HL-60 (cell line): ENCODE data around the gene DBN1.

Experiments used
- DNase-seq, 2 experiments: peaks; one replicate each; pipeline ENCODE4 v3.0.0-alpha.2; 2010 to 2020; ENCODE audit warnings: low read depth in 1 of 2, low spot score in 1 of 2
- H3K27ac ChIP-seq: fragments of 250-450 bp; sonication (Bioruptor Pico); replicated peaks from 2 replicates; pipeline ENCODE4 v1.5.1; 2020; ENCODE audit warnings: mild to moderate bottlenecking, moderate library complexity
- H3K27me3 ChIP-seq: fragments of 250-450 bp; sonication (Bioruptor Pico); 2 replicates; pipeline ENCODE4 v1.5.1; 2021; ENCODE audit warnings: mild to moderate bottlenecking, moderate library complexity; ENCODE audit not compliant: insufficient read depth, poor library complexity, severe bottlenecking
- H3K4me3 ChIP-seq: replicated peaks from 2 replicates; pipeline ENCODE4 v1.5.1; 2011; ENCODE audit warnings: mild to moderate bottlenecking, control low read depth, low read length; ENCODE audit not compliant: insufficient read depth
- GABPA ChIP-seq: IDR thresholded peaks from 2 replicates; pipeline ENCODE4 v1.6.1; 2012; ENCODE audit warnings: low read depth
- POLR2AphosphoS5 ChIP-seq: IDR thresholded peaks from 2 replicates; pipeline ENCODE4 v1.6.1; 2012; ENCODE audit warnings: low read depth
- SPI1 ChIP-seq: IDR thresholded peaks from 2 replicates; pipeline ENCODE4 v1.6.1; 2012; ENCODE audit warnings: low read depth, mild to moderate bottlenecking, borderline replicate concordance
- TF ChIP-seq, protein P1 (sequence below): IDR thresholded peaks from 2 replicates; pipeline ENCODE4 v1.6.1; 2012; ENCODE audit warnings: low read depth; ENCODE audit not compliant: insufficient replicate concordance
- TF ChIP-seq, protein P2 (sequence below): IDR thresholded peaks from one replicate; pipeline ENCODE4 v1.5.1; 2011; ENCODE audit warnings: low read length, control low read depth, inconsistent platforms; ENCODE audit not compliant: insufficient read depth

Gene DBN1

DNA sequence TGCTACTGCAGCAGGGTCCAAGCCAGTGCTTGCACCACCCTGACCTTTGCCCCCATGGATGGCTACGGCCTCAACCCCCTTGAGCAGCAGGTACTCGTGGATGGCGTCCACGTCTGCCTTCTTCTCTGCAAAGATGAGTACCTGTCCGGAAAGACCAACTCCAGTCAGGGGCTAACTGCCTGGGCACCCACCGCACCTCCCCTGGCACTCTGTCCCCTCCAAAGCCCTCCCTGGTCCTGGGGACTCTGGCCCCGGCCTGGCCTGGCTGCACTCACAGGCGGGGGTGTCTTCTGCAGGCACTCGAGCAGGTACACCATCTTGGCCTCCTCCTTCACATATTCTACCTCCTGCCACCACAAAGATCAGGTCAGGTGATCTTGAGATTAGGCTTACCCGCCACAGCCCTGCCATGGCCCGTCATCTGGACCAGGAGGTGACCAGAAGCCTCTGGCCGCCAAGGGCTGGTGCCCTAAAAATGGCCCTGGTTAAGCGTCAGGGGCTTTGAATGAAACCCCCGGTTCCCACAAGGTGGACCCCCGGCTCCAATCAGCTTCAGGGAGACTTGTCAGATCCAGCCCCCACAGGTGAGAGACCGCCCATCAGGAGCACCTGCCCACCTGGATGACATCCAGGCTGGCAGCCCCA lies 39.4 kb upstream of the DBN1 start:
- TF ChIP-seq POLR2AphosphoS5 (no peak), SPI1 (no peak), GABPA (no peak)
- TF ChIP-seq, protein P1, sequence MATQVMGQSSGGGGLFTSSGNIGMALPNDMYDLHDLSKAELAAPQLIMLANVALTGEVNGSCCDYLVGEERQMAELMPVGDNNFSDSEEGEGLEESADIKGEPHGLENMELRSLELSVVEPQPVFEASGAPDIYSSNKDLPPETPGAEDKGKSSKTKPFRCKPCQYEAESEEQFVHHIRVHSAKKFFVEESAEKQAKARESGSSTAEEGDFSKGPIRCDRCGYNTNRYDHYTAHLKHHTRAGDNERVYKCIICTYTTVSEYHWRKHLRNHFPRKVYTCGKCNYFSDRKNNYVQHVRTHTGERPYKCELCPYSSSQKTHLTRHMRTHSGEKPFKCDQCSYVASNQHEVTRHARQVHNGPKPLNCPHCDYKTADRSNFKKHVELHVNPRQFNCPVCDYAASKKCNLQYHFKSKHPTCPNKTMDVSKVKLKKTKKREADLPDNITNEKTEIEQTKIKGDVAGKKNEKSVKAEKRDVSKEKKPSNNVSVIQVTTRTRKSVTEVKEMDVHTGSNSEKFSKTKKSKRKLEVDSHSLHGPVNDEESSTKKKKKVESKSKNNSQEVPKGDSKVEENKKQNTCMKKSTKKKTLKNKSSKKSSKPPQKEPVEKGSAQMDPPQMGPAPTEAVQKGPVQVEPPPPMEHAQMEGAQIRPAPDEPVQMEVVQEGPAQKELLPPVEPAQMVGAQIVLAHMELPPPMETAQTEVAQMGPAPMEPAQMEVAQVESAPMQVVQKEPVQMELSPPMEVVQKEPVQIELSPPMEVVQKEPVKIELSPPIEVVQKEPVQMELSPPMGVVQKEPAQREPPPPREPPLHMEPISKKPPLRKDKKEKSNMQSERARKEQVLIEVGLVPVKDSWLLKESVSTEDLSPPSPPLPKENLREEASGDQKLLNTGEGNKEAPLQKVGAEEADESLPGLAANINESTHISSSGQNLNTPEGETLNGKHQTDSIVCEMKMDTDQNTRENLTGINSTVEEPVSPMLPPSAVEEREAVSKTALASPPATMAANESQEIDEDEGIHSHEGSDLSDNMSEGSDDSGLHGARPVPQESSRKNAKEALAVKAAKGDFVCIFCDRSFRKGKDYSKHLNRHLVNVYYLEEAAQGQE: no peak
- TF ChIP-seq, protein P2, sequence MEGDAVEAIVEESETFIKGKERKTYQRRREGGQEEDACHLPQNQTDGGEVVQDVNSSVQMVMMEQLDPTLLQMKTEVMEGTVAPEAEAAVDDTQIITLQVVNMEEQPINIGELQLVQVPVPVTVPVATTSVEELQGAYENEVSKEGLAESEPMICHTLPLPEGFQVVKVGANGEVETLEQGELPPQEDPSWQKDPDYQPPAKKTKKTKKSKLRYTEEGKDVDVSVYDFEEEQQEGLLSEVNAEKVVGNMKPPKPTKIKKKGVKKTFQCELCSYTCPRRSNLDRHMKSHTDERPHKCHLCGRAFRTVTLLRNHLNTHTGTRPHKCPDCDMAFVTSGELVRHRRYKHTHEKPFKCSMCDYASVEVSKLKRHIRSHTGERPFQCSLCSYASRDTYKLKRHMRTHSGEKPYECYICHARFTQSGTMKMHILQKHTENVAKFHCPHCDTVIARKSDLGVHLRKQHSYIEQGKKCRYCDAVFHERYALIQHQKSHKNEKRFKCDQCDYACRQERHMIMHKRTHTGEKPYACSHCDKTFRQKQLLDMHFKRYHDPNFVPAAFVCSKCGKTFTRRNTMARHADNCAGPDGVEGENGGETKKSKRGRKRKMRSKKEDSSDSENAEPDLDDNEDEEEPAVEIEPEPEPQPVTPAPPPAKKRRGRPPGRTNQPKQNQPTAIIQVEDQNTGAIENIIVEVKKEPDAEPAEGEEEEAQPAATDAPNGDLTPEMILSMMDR: no peak
- no peak for DNase-seq
- no peaks in the 10 kb centered on the region for H3K27me3 ChIP-seq
- no peak overlapping the region for H3K27ac ChIP-seq
- no peak overlapping the region for H3K4me3 ChIP-seq

DNA sequence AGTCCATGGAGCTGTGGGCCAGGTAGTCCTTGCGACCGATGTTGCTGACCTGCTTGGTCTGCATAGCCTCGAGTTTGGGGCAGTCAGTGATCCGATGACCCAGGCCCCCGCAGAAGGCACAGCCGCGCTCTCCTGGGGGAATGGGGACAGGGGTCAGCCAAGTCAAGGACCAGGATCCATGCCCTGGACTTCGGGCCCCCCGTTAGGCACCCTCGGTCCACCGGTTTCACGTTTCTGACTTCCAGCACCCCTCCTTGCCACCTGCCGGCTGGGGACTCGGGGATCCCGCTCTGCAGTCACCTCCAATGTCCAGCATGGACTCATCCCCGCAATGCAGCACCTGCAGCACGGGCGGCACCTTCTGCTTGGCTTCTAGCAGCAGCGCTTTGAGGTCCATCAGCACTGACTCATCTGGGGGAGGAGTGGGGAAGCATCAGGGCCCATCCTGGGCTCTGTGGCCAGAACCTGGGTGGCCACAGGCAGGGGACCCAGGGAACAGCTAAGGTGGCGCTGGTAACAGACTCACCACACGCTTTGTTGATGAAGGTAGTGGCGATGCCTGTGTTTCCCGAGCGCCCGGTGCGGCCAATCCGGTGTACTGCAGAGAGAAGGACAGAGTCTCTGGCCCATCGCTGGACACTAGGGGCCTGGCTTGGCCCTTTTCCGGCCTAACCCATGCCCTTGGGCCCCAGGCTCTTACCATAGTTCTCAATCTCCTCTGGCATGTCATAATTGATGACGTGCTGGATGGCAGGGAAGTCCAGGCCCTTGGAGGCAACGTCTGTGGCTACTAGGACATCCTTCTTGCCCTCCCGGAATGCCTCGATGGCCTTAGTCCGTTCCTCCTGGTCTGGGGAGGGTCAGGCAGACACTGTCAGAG lies 38.6 kb upstream of the DBN1 start:
- Histone ChIP-seq H3K4me3 (no peak overlapping the region), H3K27ac (peak overlapping the region; percentile 96)
- TF ChIP-seq, protein P1: no peak
- TF ChIP-seq POLR2AphosphoS5 (no peak), GABPA (no peak), SPI1 (no peak)
- TF ChIP-seq, protein P2: no peak

DNA sequence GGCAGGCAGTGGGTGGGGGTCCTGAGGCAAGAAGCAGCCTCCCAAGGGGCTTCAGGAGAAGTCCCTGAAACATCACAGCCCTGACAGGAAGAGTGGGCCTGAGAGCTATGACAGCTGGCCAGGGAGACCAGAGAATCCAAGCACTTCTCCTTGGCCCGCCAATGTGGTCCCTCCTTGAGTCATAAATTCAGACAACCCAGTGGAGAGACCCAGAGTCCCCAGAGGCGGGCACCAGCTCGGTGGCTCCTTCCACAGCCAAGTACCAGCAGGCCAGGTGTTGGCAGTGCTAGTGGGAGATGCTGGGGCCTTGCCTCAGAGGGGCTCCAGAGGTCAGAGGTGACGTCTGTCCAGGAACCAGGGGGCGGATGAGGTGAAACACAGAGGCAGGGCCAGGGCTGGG lies 37.7 kb upstream of the DBN1 start:
- DNase-seq: no peak
- TF ChIP-seq SPI1 (no peak), POLR2AphosphoS5 (no peak)
- TF ChIP-seq, protein P1: no peak
- TF ChIP-seq, protein P2: no peak
- peak overlapping the region; percentile 96 for H3K27ac ChIP-seq
- H3K27me3 ChIP-seq: no peaks in the 10 kb centered on the region
- no peak overlapping the region for H3K4me3 ChIP-seq

More for the DNA sequence above, 38.6 kb upstream of the DBN1 start:
- no peak for DNase-seq
- no peaks in the 10 kb centered on the region for H3K27me3 ChIP-seq
